Coronary artery (tissue), 2 donors: ENCODE measurements around the gene B4GALNT2.
"Not testable (repeated sequence)": the region's sequence is repeated elsewhere in the genome, so short reads cannot be mapped to it uniquely, and the experiment has no call there.

Source experiments
- DNase-seq: peaks from one replicate; pipeline ENCODE4 v3.0.0-alpha.2; 2017; ENCODE audit warnings: low spot score
- H3K27ac ChIP-seq, 2 donors: fragments of 200-600 bp; sonication (generic); one replicate each; pipeline ENCODE4 v1.5.1; 2016 to 2019
- H3K4me3 ChIP-seq: fragments of 200-600 bp; sonication (generic); 2 replicates; pipeline ENCODE4 v1.5.1; 2016; ENCODE audit warnings: mild to moderate bottlenecking, moderate library complexity
- TF ChIP-seq, protein P1 (sequence below): fragments of 200-600 bp; sonication (generic); IDR thresholded peaks from one replicate; pipeline ENCODE4 v1.5.1; 2019; ENCODE audit warnings: antibody characterized with exemption

B4GALNT2 gene

GRCh38 chr17:49132699-49133364 is at the start of gene B4GALNT2:
B4GALNT2 (plus strand) TSS chr17:49132769; CDS start chr17:49132793, 24 bp downstream.
- no peak within 1 kb of the TSS for H3K27ac ChIP-seq
- H3K4me3 ChIP-seq = peak within 1 kb of the TSS; percentile 62
- DNase-seq = no peak
- TF ChIP-seq, protein P1, sequence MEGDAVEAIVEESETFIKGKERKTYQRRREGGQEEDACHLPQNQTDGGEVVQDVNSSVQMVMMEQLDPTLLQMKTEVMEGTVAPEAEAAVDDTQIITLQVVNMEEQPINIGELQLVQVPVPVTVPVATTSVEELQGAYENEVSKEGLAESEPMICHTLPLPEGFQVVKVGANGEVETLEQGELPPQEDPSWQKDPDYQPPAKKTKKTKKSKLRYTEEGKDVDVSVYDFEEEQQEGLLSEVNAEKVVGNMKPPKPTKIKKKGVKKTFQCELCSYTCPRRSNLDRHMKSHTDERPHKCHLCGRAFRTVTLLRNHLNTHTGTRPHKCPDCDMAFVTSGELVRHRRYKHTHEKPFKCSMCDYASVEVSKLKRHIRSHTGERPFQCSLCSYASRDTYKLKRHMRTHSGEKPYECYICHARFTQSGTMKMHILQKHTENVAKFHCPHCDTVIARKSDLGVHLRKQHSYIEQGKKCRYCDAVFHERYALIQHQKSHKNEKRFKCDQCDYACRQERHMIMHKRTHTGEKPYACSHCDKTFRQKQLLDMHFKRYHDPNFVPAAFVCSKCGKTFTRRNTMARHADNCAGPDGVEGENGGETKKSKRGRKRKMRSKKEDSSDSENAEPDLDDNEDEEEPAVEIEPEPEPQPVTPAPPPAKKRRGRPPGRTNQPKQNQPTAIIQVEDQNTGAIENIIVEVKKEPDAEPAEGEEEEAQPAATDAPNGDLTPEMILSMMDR = no peak

GRCh38 chr17:49085046-49085445 is 47.5 kb upstream of the B4GALNT2 start:
- not testable (repeated sequence) for H3K27ac ChIP-seq, DNase-seq, H3K4me3 ChIP-seq

DNA sequence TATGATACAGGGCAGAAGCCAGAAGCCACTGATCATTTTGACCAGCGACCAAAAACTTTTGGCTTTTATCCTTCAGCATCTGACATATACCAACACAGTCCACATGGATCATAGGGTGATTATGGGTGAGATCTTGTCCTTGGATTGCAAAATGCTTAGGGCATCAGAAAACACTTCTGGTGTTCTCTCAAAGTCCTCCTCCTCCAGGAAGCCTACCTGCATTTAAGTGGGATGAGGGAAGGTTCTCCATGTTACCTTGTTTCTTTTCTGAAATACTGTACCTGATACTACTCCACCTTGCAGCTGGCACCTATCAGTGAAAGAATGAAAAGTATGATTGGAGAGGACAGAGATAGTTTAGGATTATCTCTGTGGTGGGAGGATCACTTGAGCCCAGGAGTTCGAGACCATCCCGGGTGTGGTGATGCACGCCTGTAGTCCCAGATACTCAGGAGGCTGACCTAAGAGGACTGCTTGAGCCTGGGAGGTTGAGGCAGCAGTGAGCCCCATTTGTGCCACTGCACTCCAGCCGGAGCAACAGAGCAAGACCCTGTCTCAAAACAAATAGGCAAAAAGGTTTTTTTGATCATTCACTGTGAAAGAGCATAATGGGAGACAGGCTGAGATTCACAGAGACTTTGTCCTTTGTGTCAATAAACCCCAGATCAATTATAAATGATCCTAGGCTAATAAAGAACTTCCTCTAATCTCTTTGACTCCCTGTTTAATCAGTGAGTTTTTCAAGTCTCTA is 46.8 kb upstream of the B4GALNT2 start:
- TF ChIP-seq, protein P1 = no peak
- H3K27ac ChIP-seq = no peak overlapping the region
- no peak for DNase-seq
- H3K4me3 ChIP-seq = no peak overlapping the region

- no peak overlapping the region for H3K27ac ChIP-seq
- H3K4me3 ChIP-seq = no peak overlapping the region
- TF ChIP-seq, protein P1 = no peak
- no peak for DNase-seq
These were observed 46.3 kb upstream of the B4GALNT2 start for GRCh38 chr17:49086316-49086605.

GRCh38 chr17:49086649-49087048 is 45.9 kb upstream of the B4GALNT2 start:
- Histone ChIP-seq H3K4me3 (no peak overlapping the region), H3K27ac (no peak overlapping the region)
- TF ChIP-seq, protein P1 = no peak
- no peak for DNase-seq

DNA sequence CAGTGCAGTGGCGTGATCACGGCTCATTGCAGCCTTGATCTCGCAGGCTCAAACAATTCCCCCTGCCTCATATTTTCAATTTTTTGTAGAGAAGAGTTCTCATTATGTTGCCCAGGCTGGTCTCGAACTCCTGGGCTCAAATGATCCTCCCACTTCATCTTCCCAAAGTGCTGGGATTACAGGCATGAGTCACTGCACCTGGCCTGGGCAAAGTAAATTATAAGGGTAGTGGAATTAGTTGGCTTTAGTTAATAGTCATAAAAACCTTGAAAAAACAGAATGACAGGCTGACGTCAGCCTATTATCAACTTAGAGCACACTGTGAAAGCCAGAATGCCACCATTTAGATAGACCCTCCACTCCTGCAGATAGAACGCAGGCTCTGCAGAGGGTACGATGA is 43.5 kb upstream of the B4GALNT2 start:
- no peak overlapping the region for H3K27ac ChIP-seq
- DNase-seq = no peak
- TF ChIP-seq, protein P1 = no peak
- H3K4me3 ChIP-seq = no peak overlapping the region

- no peak overlapping the region for H3K4me3 ChIP-seq
- no peak overlapping the region for H3K27ac ChIP-seq
- TF ChIP-seq, protein P1 = no peak
- DNase-seq = no peak
These were observed 41.5 kb upstream of the B4GALNT2 start for GRCh38 chr17:49090878-49091594.
